Measurements from ENCODE around the gene FCRL6.

Gene FCRL6

GRCh38 chr1:159798893-159799292 lies 3.3 kb upstream of the FCRL6 start:
- TF ChIP-seq CTCF (IDR thresholded peaks at IDR 0.05; ENCODE audit: extremely low read depth, missing control alignments) = peak; percentile 67
- DNase-seq (ENCODE audit: low spot score) = peak; percentile 66

- no peak for TF ChIP-seq CTCF (IDR thresholded peaks at IDR 0.05; ENCODE audit: extremely low read depth, missing control alignments)
- no peak for DNase-seq (ENCODE audit: low spot score)
Observed at GRCh38 chr1:159799446-159799985, 2.6 kb upstream of the FCRL6 start.

- no peak for TF ChIP-seq CTCF (IDR thresholded peaks at IDR 0.05; ENCODE audit: extremely low read depth, missing control alignments)
- no peak for DNase-seq (ENCODE audit: low spot score)
Observed at GRCh38 chr1:159800177-159800930, 1.8 kb upstream of the FCRL6 start.

GRCh38 chr1:159803956-159804689 lies 2.0 kb downstream of the FCRL6 start:
- DNase-seq (ENCODE audit: low spot score) = no peak
- TF ChIP-seq CTCF (IDR thresholded peaks at IDR 0.05; ENCODE audit: extremely low read depth, missing control alignments) = no peak

GRCh38 chr1:159804924-159805323 lies 2.8 kb downstream of the FCRL6 start:
- no peak for TF ChIP-seq CTCF (IDR thresholded peaks at IDR 0.05; ENCODE audit: extremely low read depth, missing control alignments)
- no peak for DNase-seq (ENCODE audit: low spot score)

- TF ChIP-seq CTCF (IDR thresholded peaks at IDR 0.05; ENCODE audit: extremely low read depth, missing control alignments) = no peak
- DNase-seq (ENCODE audit: low spot score) = no peak
Observed at GRCh38 chr1:159815926-159816325, 13.8 kb downstream of the FCRL6 start.

Data from GM20000 (cell line).